ENCODE data around the gene FTO. TPM values are rescaled to one million over a fixed set of nuclear protein-coding genes. Genes with fewer than 3 reads are reported as not detected.
A peak's percentile ranks its signal among the peaks of the same experiment; 100 is the strongest.

The FTO gene
- total and polyA plus RNA-seq, 4 donors, result 12.2 to 145 (median 57.7) TPM

- Histone ChIP-seq H3K36me3 (ENCODE audit: control insufficient read depth in 4 of 4, insufficient read depth in 4 of 4, low read length in 4 of 4) (no peaks in the 10 kb centered on the region), H3K4me1 (ENCODE audit: control insufficient read depth in 5 of 5, insufficient read depth in 5 of 5, low read length in 5 of 5) (peaks cover 0 to 25% (median 11%) of the 10 kb centered on the region in 5 donors), H3K27me3 (ENCODE audit: control insufficient read depth in 3 of 3, insufficient read depth in 3 of 3, low read length in 2 of 3) (no peaks in the 10 kb centered on the region), H3K4me3 (no peak overlapping the region), H3K9me3 (ENCODE audit: control insufficient read depth in 4 of 4, insufficient read depth in 3 of 4, low read length in 3 of 4) (no peaks in the 10 kb centered on the region), H3K9ac (ENCODE audit: insufficient read depth in 1 of 2, low read length in 2 of 2) (no peak overlapping the region), H3K27ac (ENCODE audit: low read depth in 1 of 2, low read length in 1 of 2) (no peak overlapping the region)
- DNase-seq (no peak), ATAC-seq (ENCODE audit: insufficient read depth, low FRiP score) (no peak)
- WGBS, 2 donors, result 75 to 90% methylated on average over 4 of the region's 4 CpGs
- no peak for TF ChIP-seq CTCF (IDR thresholded peaks at IDR 0.05; ENCODE audit: control extremely low read depth, extremely low read depth)
These were observed 64.2 kb downstream of the FTO start for GRCh38 chr16:53768167-53768566.

GRCh38 chr16:53768593-53768992 lies 64.6 kb downstream of the FTO start:
- H3K9ac ChIP-seq (ENCODE audit: insufficient read depth in 1 of 2, low read length in 2 of 2), result no peak overlapping the region
- no peak overlapping the region for H3K4me3 ChIP-seq
- H3K27ac ChIP-seq (ENCODE audit: low read depth in 1 of 2, low read length in 1 of 2), result no peak overlapping the region
- H3K9me3 ChIP-seq (ENCODE audit: control insufficient read depth in 4 of 4, insufficient read depth in 3 of 4, low read length in 3 of 4), result no peaks in the 10 kb centered on the region
- WGBS, 2 donors, result 52 to 71% methylated on average over 1 of the region's 1 CpG
- no peak for TF ChIP-seq CTCF (IDR thresholded peaks at IDR 0.05; ENCODE audit: control extremely low read depth, extremely low read depth)
- peaks cover 0 to 25% (median 15%) of the 10 kb centered on the region in 5 donors for H3K4me1 ChIP-seq (ENCODE audit: control insufficient read depth in 5 of 5, insufficient read depth in 5 of 5, low read length in 5 of 5)
- peak; percentile 32 for ATAC-seq (ENCODE audit: insufficient read depth, low FRiP score)
- H3K36me3 ChIP-seq (ENCODE audit: control insufficient read depth in 4 of 4, insufficient read depth in 4 of 4, low read length in 4 of 4), result no peaks in the 10 kb centered on the region
- DNase-seq, result no peak
- H3K27me3 ChIP-seq (ENCODE audit: control insufficient read depth in 3 of 3, insufficient read depth in 3 of 3, low read length in 2 of 3), result no peaks in the 10 kb centered on the region

- H3K27ac ChIP-seq (ENCODE audit: low read depth in 1 of 2, low read length in 1 of 2), result no peak overlapping the region
- peaks cover 0 to 25% (median 17%) of the 10 kb centered on the region in 5 donors for H3K4me1 ChIP-seq (ENCODE audit: control insufficient read depth in 5 of 5, insufficient read depth in 5 of 5, low read length in 5 of 5)
- H3K9me3 ChIP-seq (ENCODE audit: control insufficient read depth in 4 of 4, insufficient read depth in 3 of 4, low read length in 3 of 4), result no peaks in the 10 kb centered on the region
- no peaks in the 10 kb centered on the region for H3K27me3 ChIP-seq (ENCODE audit: control insufficient read depth in 3 of 3, insufficient read depth in 3 of 3, low read length in 2 of 3)
- TF ChIP-seq CTCF (IDR thresholded peaks at IDR 0.05; ENCODE audit: control extremely low read depth, extremely low read depth), result no peak
- no peaks in the 10 kb centered on the region for H3K36me3 ChIP-seq (ENCODE audit: control insufficient read depth in 4 of 4, insufficient read depth in 4 of 4, low read length in 4 of 4)
- ATAC-seq (ENCODE audit: insufficient read depth, low FRiP score) (no peak), DNase-seq (no peak)
- no peak overlapping the region for H3K4me3 ChIP-seq
- 86 to 91% methylated on average over 4 of the region's 4 CpGs for WGBS, 2 donors
- H3K9ac ChIP-seq (ENCODE audit: insufficient read depth in 1 of 2, low read length in 2 of 2), result no peak overlapping the region
These were observed 65.2 kb downstream of the FTO start for GRCh38 chr16:53769185-53769584.

GRCh38 chr16:53769787-53770186 lies 65.8 kb downstream of the FTO start:
- H3K27me3 ChIP-seq (ENCODE audit: control insufficient read depth in 3 of 3, insufficient read depth in 3 of 3, low read length in 2 of 3), result no peaks in the 10 kb centered on the region
- H3K9ac ChIP-seq (ENCODE audit: insufficient read depth in 1 of 2, low read length in 2 of 2), result no peak overlapping the region
- ATAC-seq (ENCODE audit: insufficient read depth, low FRiP score) (no peak), DNase-seq (peak; percentile 41 to 52 (median 52))
- no peak for TF ChIP-seq CTCF (IDR thresholded peaks at IDR 0.05; ENCODE audit: control extremely low read depth, extremely low read depth)
- H3K36me3 ChIP-seq (ENCODE audit: control insufficient read depth in 4 of 4, insufficient read depth in 4 of 4, low read length in 4 of 4), result no peaks in the 10 kb centered on the region
- H3K9me3 ChIP-seq (ENCODE audit: control insufficient read depth in 4 of 4, insufficient read depth in 3 of 4, low read length in 3 of 4), result no peaks in the 10 kb centered on the region
- H3K4me1 ChIP-seq (ENCODE audit: control insufficient read depth in 5 of 5, insufficient read depth in 5 of 5, low read length in 5 of 5), result peaks cover 0 to 25% (median 17%) of the 10 kb centered on the region in 5 donors
- H3K27ac ChIP-seq (ENCODE audit: low read depth in 1 of 2, low read length in 1 of 2), result no peak overlapping the region
- no peak overlapping the region for H3K4me3 ChIP-seq
